SK-N-SH (cell line): ENCODE results near the gene LARGE1. TPM values are rescaled to one million over a fixed set of nuclear protein-coding genes. Genes with fewer than 3 reads are reported as not detected.

Source experiments
- CTCF ChIA-PET: fragments of 300-600, 350-600 bp; formaldehyde crosslinking; extraction: SDS; loops from one replicate; lab custom pipeline; 2021; lab: Yijun Ruan, JAX
- POLR2A ChIA-PET: fragments of 350-600 bp; sonication (Branson Sonifier 250); formaldehyde crosslinking; extraction: SDS; loops from one replicate; lab custom pipeline; 2020; ENCODE audit warnings: antibody characterized with exemption, inconsistent platforms; lab: Yijun Ruan, JAX
- DNase-seq: peaks from one replicate; pipeline ENCODE4 v3.0.0; 2012
- H2AFZ ChIP-seq: fragments of 200-600 bp; sonication (generic); 2 replicates; pipeline ENCODE4 v1.8.1; 2016; ENCODE audit warnings: antibody characterized with exemption, mild to moderate bottlenecking, low read depth
- H3F3A ChIP-seq: fragments of 200-600 bp; sonication (generic); replicated peaks from 2 replicates; pipeline ENCODE3; 2016; ENCODE audit warnings: antibody characterized with exemption, mild to moderate bottlenecking; ENCODE audit not compliant: insufficient read depth
- H3K27ac ChIP-seq, 2 experiments: fragments of 200-500 bp in 1 of 2; fragments of 200-600 bp in 1 of 2; sonication (Bioruptor generic) in 1 of 2; sonication (generic), shearing (Covaris generic) in 1 of 2; 2 replicates each; pipeline versions ENCODE4 v1.5.1 to v1.6.1; 2014 to 2016; ENCODE audit warnings: low read depth in 2 of 2, inconsistent platforms in 1 of 2, low read length in 1 of 2, mild to moderate bottlenecking in 1 of 2, mixed read lengths in 1 of 2
- H3K27me3 ChIP-seq: fragments of 200-600 bp; sonication (generic), shearing (Covaris generic); 2 replicates; pipeline ENCODE4 v1.6.1; 2016; ENCODE audit warnings: mixed run types; ENCODE audit not compliant: insufficient read depth
- H3K36me3 ChIP-seq, 2 experiments: fragments of 200-500 bp in 1 of 2; fragments of 200-600 bp in 1 of 2; sonication (Bioruptor generic) in 1 of 2; sonication (generic) in 1 of 2; replicated peaks in 1 of 2; 2 replicates each; pipeline versions ENCODE3 to v1.5.1; 2014 to 2016; ENCODE audit warnings: low read length in 1 of 2, mild to moderate bottlenecking in 1 of 2; ENCODE audit not compliant: insufficient read depth in 2 of 2, control insufficient read depth in 1 of 2
- H3K4me1 ChIP-seq, 2 experiments: fragments of 200-500 bp in 1 of 2; fragments of 200-600 bp in 1 of 2; sonication (Bioruptor generic) in 1 of 2; sonication (generic), shearing (Covaris generic) in 1 of 2; 2 replicates each; pipeline versions ENCODE4 v1.5.1 to v1.6.1; 2014 to 2016; ENCODE audit warnings: low read depth in 1 of 2, low read length in 1 of 2, mixed run types in 1 of 2; ENCODE audit not compliant: insufficient read depth in 2 of 2, control insufficient read depth in 1 of 2
- H3K4me2 ChIP-seq: fragments of 200-600 bp; sonication (generic), shearing (Covaris generic); 2 replicates; pipeline ENCODE4 v1.6.1; 2017; ENCODE audit warnings: mixed run types
- H3K4me3 ChIP-seq, 2 experiments: fragments of 200-500 bp in 1 of 2; fragments of 200-600 bp in 1 of 2; sonication (Bioruptor generic) in 1 of 2; sonication (generic), shearing (Covaris generic) in 1 of 2; 2 replicates each; pipeline versions ENCODE4 v1.5.1 to v1.8.1; 2014 to 2016; ENCODE audit warnings: low read depth in 2 of 2, inconsistent platforms in 1 of 2, low read length in 1 of 2, mild to moderate bottlenecking in 1 of 2, mixed read lengths in 1 of 2, moderate library complexity in 1 of 2
- H3K79me2 ChIP-seq: fragments of 200-600 bp; sonication (generic); 2 replicates; pipeline ENCODE4 v1.8.1; 2017; ENCODE audit warnings: mild to moderate bottlenecking; ENCODE audit not compliant: insufficient read depth
- H3K9ac ChIP-seq: fragments of 200-600 bp; sonication (generic); 2 replicates; pipeline ENCODE4 v1.6.1; 2017; ENCODE audit warnings: mixed run types
- H3K9me2 ChIP-seq: fragments of 200-600 bp; sonication (generic); 2 replicates; pipeline ENCODE4 v1.6.1; 2017; ENCODE audit warnings: mixed run types
- H3K9me3 ChIP-seq: fragments of 200-600 bp; sonication (generic); 2 replicates; pipeline ENCODE4 v1.6.1; 2017; ENCODE audit warnings: mixed run types, mild to moderate bottlenecking, moderate library complexity
- H4K20me1 ChIP-seq: fragments of 200-600 bp; sonication (generic); 2 replicates; pipeline ENCODE4 v1.6.1; 2017; ENCODE audit warnings: mild to moderate bottlenecking, mixed run types; ENCODE audit not compliant: insufficient read depth
- CHD2 ChIP-seq: fragments of 150-350 bp; IDR thresholded peaks from 2 replicates; pipeline ENCODE4 v1.6.1; 2018; ENCODE audit warnings: low read length; ENCODE audit not compliant: partially characterized antibody
- FOXM1 ChIP-seq: IDR thresholded peaks from 2 replicates; pipeline ENCODE4 v1.4.0; 2012; ENCODE audit warnings: low read depth, mild to moderate bottlenecking
- GATA2 ChIP-seq: sonication (generic); formaldehyde crosslinking; IDR thresholded peaks from 2 replicates; pipeline ENCODE4 v1.5.0; 2020; ENCODE audit warnings: mild to moderate bottlenecking, missing genetic modification reagents
- JUND ChIP-seq: IDR thresholded peaks from 2 replicates; pipeline ENCODE4 v1.4.0; 2012
- MAX ChIP-seq: IDR thresholded peaks from 2 replicates; pipeline ENCODE4 v1.4.0; 2012; ENCODE audit warnings: low read depth
- MXI1 ChIP-seq: IDR thresholded peaks from 2 replicates; pipeline ENCODE4 v1.6.1; 2012; ENCODE audit warnings: mild to moderate bottlenecking, low read depth, low read length, improper control_type of control experiment
- NFIC ChIP-seq: IDR thresholded peaks from 2 replicates; pipeline ENCODE4 v1.4.0; 2012; ENCODE audit warnings: borderline replicate concordance
- PBX3 ChIP-seq: IDR thresholded peaks from 2 replicates; pipeline ENCODE4; 2012
- POLR2AphosphoS5 ChIP-seq: IDR thresholded peaks from 2 replicates; pipeline ENCODE4 v1.6.1; 2012; ENCODE audit warnings: low read depth, low read length
- RAD21 ChIP-seq: IDR thresholded peaks from 2 replicates; pipeline ENCODE4 v1.6.1; 2012; ENCODE audit warnings: mild to moderate bottlenecking, low read length
- REST ChIP-seq: IDR thresholded peaks from 2 replicates; pipeline ENCODE4 v1.6.1; 2012; ENCODE audit warnings: mild to moderate bottlenecking, low read depth, low read length, moderate library complexity
- RFX5 ChIP-seq: IDR thresholded peaks from 2 replicates; pipeline ENCODE4 v1.6.1; 2012; ENCODE audit warnings: mild to moderate bottlenecking, improper control_type of control experiment, low read length
- SMC3 ChIP-seq: IDR thresholded peaks from 2 replicates; pipeline ENCODE4 v1.6.1; 2012; ENCODE audit warnings: low read depth, low read length, improper control_type of control experiment
- TAF1 ChIP-seq: IDR thresholded peaks from 2 replicates; pipeline ENCODE4 v1.6.1; 2012; ENCODE audit warnings: low read depth, mild to moderate bottlenecking, low read length, moderate library complexity, borderline replicate concordance
- YY1 ChIP-seq: IDR thresholded peaks from 2 replicates; pipeline ENCODE4 v1.4.0; 2012; ENCODE audit warnings: low read depth, mild to moderate bottlenecking
- ZBTB33 ChIP-seq: IDR thresholded peaks from 2 replicates; pipeline ENCODE4 v1.4.0; 2012; ENCODE audit warnings: low read depth, borderline replicate concordance
- polyA plus RNA-seq, 3 experiments: library from polyadenylated mRNA; depleted of rRNA; stranded (reverse); fragments of >200 nt; gene quantifications; 2 replicates each; pipeline ENCODE4 v1.2.3, GENCODE V29; 2012

LARGE1 gene
- polyA plus RNA-seq, 1 of the 3 experiments (the other 2 are of a cell fraction) = 1.1 TPM

GRCh38 chr22:33591946-33592345 lies 328.3 kb downstream of the LARGE1 start:
- DNase-seq = no peak
- no peak overlapping the region for H3K9ac ChIP-seq
- no peak overlapping the region for H3K4me2 ChIP-seq
- no peaks in the 10 kb centered on the region for H3K36me3 ChIP-seq
- CTCF ChIA-PET = interaction anchor here (1.7 kb wide), 1 partner anchor 72 kb away, joined by 6 read pairs; no protein-coding TSS in a partner anchor
- H3K4me3 ChIP-seq = no peak overlapping the region
- no peaks in the 10 kb centered on the region for H3K79me2 ChIP-seq
- no peaks in the 10 kb centered on the region for H3K27me3 ChIP-seq
- no peaks in the 10 kb centered on the region for H4K20me1 ChIP-seq
- no peak overlapping the region for H3K27ac ChIP-seq
- H3F3A ChIP-seq = no peaks in the 10 kb centered on the region
- H2AFZ ChIP-seq = no peak overlapping the region
- POLR2A ChIA-PET = no interaction called here
- H3K9me2 ChIP-seq = no peaks in the 10 kb centered on the region
- no peak for TF ChIP-seq YY1
- no peaks in the 10 kb centered on the region for H3K4me1 ChIP-seq
- H3K9me3 ChIP-seq = no peaks in the 10 kb centered on the region; the same call in 1 of the 2 replicates

GRCh38 chr22:33589297-33589696 lies 331.0 kb downstream of the LARGE1 start:
- Histone ChIP-seq H2AFZ (no peak overlapping the region), H3K27me3 (no peaks in the 10 kb centered on the region), H4K20me1 (no peaks in the 10 kb centered on the region), H3K4me2 (no peak overlapping the region), H3K36me3 (no peaks in the 10 kb centered on the region), H3K9ac (no peak overlapping the region), H3K27ac (no peak overlapping the region), H3K79me2 (no peaks in the 10 kb centered on the region), H3K4me3 (no peak overlapping the region), H3K4me1 (no peaks in the 10 kb centered on the region), H3K9me2 (no peaks in the 10 kb centered on the region), H3F3A (no peaks in the 10 kb centered on the region), H3K9me3 (no peaks in the 10 kb centered on the region; the same call in 1 of the 2 replicates)
- ChIA-PET POLR2A (no interaction called here), CTCF (interaction anchor here (1.2 to 2.5 kb wide), 2 partner anchors 10 to 287 kb away, joined by 4 to 9 read pairs; no protein-coding TSS in a partner anchor)
- DNase-seq = no peak
- TF ChIP-seq POLR2AphosphoS5 (no peak), NFIC (no peak), MAX (no peak), CHD2 (no peak), MXI1 (no peak), JUND (no peak), SMC3 (no peak), RFX5 (no peak), RAD21 (no peak), GATA2 (CRISPR knock-in tag) (no peak), TAF1 (no peak), REST (no peak), PBX3 (no peak), ZBTB33 (no peak), FOXM1 (no peak)
